Activated gamma-delta T cell (primary cell): ENCODE measurements around the gene SOCS6.
A peak's percentile ranks its signal among the peaks of the same experiment; 100 is the strongest.

Source experiments
- DNase-seq: peaks from one replicate; lab custom pipeline; 2025; lab: John Stamatoyannopoulos, UW

SOCS6 gene

DNA sequence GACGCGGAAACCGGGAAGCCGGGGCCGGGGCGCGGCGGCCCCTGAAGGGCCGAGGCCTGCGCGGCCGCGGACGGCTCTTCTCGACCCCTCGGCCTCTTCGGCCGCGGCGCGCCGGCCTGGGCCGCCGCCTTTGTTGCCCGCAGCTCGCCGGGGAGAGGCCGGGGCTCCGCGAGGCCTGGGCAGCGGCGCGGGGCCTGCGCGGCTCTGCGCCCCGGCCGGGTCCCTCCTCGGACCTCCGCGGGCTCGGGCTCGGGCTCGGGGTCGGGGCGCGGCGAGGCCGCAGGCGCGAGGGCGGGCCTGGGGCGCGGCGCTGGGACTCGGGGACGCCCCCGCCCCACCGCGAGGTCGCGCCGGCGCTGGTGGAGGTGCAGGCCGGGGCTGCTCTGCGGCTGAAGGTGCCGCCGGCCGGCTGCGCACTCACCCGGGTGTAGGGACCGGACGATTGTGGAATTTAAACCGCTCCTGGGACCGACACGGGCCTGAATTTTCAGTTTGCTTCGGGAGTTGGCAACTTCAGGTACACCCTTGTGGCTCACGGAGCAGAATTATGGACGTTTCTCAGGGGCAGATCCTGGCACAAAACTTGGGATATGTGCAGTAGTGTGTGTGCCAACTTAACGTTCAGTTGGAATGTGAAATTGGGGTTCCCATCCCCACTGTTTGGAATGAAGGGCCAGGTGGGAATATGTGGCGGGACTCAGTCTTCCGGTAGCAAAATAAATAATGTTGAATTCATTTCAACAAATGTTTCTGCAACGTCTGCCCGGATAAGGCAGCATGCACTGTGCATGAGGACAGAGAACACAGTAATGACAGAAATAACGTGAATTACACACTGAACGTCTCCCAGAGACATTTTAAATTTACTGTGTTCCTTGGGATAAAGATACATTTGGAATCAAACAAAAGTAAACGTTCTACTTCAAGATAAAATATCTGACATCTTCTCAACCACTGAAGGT lies 787 bp downstream of the SOCS6 start:
- peak; percentile 14 for DNase-seq

DNA sequence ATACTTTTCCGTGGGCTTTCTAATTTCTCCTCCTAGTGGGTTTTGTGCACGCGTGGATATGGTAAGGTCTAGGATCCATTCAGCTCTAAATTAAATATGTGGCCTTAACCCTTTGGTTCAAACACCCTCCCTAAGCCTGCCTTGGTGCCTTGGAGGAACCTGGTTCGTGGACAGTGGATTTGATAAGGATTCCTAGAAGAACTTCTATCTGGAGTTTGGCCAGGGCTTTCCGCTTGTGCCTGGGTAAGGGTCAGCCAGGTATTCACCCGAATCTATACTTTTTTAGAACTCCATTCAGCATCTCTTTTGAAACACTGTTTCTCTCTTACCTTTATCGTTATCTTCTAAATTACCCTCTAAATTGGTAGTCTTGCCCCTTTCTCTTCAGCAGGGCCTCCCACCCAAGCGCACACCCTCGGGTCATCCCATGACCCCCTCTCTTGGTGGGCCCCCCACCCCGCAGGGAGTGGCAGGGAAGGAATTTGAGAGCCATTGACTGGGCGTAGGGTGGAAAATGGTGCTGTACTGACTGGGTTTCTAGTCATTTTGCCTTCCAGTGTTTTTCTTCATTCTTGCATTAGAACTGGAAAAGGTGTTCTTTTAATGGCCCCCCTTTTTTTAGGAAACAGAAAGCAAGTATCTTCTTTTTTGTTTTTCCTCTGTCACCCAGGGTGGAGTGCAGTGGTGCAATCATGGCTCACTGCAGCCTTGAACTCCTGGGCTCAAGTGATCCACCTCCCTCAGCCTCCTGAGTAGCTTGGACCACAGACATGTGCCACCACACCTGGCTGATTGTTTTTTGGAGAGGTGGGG lies 1.8 kb downstream of the SOCS6 start:
- no peak for DNase-seq

DNA sequence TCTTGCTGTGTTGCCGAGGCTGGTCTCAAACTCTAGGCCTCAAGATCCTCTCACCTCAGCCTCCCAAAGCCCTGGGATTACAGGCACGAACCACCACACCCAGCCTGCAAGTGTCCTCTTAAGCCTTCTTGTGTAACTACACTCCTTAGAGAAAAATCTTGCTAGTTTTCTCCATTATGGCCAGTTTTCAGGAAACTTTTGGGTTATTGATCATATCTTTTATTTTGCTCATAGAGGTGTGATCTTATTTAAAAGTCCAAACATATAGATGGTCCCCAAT lies 2.4 kb downstream of the SOCS6 start:
- DNase-seq: no peak

DNA sequence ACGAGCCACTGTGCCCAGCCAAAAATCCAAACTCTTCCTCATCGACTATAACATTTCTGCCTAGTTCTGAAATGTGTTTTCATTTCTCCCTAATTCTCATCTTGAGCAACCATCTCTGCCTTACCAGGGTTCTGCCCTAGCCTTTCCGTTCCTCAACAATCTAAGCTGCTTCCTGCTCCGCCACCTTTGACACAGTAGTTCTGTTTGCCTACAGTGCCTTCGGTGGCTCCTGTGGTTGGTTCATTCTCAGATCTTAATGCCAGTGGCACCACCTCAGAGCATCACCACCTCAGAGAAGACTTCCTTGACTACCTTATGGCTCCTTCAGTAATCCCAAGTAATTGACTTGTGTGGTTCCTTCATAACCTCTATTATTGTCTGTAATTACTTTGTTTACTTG lies 3.8 kb downstream of the SOCS6 start:
- DNase-seq: no peak

DNA sequence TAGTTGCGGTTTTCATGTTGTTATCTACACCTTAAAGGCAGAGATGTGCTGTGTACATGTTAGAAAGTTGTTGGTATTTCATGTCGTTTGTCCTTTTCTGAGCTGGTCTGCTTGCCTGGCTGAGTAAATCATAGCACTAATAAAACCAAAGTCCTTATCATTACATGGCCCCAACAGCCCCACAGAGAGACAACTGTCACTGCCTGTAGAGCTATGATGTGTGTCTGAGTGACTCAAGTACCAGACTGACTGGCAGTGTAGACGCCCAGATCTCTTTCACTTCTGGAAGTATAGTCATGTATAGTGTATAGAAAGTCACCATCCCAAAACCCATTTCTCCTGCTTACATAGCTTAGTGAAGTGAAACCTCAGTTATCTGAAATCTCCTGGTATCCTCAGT lies 4.3 kb downstream of the SOCS6 start:
- DNase-seq: no peak

DNA sequence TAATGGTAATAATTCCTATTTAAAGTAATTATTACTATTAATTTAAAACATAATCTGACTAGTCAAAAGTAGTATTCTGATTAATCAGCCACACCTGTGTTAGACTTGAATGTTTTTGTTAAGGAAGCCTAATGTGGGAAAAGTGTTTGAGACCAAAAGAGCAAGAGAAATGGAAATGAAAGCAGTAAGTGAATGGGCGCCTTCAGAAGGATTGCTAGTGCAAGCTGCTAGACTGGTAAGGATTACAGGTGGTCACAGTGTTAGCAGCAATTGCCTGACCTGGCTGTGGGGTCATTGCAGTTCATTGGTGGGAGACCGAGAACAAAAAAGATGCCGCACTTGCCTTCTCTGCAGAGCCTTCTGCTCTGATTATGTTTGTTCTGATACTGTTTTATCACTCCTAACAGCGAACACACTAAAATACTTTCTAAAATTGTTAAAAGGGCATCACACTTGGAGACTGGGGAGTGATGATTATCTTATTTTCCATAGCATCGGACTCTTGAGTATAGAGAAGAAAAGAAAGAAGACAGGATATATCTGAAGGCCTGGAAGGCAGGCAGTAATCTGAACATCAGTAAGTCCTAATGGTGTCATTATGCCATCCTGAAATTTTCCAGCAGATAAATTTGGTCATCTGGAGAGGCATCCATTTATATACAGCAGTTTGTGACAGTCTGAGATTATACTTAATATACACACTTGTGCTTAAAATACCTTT lies 5.8 kb downstream of the SOCS6 start:
- DNase-seq: no peak

DNA sequence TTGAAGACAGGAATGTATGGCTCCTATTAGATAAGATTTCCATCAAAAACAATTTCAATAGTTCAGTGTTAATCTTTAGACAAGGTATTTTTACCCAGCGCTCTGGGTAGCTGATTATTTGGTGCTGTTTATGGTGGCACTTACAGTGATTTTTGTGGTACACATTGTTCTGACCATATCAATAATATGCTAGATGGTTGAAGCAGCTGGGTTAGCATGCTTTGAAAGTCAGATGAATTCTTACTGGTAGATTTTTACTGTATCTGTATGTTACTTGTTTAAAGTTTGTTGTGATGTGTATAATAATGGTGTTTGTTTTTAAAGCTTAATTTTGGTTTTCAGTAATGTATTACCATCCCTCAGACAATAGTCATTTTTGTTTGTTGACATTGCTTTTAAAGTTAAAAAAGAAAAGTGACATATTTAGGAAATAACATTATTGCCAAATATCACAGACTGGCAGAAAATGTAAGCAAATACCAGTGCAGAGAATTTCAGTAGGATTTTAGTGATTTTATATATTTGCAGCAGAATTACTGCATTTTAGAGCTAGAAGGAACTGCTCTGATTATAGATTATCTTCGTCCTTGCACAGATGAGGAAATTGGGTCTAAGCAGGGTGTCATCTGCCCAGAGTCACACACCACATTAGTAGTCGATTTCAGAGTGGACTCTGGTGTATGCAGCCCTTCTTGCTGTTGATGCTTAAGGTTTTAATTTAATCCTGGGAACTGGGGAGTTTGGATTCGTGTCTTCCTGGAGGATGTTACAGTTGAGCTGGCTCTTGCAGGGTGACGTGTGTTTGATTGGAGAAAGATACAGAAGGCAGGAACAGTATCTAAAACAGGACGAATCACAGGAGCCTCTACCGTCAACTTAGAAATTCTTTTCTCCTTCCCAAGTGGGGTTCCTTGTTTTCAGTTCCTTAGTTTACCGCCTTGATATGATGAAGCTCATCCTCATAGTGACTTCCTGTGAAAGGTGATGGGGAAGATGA lies 6.6 kb downstream of the SOCS6 start:
- no peak for DNase-seq

DNA sequence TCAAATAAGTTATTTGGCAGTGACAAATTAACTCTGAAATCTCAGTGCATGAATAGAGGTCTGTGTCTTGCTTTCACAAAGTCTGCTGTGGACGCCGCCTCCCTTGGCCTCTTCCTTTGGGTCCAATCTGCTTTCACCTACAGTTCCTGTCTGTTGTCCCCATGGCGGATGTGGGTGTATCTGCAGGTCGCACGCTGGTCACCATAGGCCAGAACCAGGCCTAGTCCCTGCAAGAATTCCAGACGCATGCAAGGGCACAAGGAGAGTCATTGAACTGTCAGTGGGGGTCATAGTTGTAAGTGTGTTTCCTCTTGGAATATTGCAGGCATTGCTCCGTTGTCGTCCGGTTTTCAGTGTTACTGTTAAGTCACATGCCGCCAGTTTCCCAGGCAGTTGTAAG lies 7.4 kb downstream of the SOCS6 start:
- DNase-seq: no peak

DNA sequence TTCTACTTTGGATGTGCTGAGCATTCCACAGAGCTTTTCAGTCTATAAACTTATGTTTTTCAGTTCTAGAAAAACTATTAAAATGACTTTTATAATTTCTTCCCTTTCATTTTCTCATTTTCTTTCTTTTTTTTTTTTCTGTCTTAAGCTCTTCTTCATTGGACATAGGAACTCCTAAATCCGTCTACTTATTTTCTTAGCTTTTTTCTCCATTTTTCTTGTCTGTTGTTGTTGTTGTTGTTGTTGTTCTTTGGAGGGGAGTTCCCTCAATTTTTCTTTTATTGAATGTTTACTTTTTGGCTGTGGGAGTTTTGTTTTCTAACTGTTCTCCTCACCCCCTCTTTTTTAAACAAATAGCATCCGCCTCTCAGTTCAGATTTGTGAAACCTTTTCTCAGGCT lies 7.9 kb downstream of the SOCS6 start:
- no peak for DNase-seq

DNA sequence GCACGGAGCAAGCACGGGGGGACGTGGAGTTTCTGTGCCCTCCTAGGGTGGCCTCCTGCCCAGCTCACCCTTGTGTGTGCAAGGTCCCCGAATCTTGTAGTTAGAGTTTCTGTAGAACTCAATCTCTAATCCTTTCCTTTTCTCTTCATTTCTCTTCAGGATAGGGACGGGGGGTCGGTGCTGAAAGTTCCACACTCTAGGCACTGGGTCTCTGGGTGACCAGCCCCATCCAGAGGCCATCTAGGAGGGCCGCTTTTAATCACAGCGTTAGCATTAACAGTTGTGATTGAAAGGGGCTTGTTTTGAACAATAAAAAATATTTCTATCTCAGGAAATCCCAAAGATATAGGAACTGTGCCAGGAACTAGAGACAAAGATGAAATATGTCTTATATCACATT lies 10.5 kb downstream of the SOCS6 start:
- no peak for DNase-seq

DNA sequence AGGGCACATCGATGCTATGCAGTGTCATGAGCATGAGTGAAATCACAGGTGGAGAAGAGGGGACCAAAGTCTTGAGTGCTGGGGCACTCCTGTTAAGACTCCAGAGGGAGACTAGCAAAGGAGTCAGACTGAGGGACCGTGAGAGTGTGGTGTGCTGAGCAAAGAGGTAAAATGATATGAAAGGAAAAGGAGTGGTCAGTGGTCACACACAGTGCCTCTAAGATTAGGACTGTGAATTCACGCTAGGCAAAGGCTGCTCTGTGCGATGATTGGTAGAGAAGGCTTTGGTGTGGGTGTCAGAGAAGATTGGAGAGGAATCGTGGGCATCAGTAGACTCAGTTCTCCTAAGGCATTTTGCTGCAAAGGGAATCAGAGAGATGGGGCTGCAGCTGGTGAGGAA lies 12.8 kb downstream of the SOCS6 start:
- no peak for DNase-seq

DNA sequence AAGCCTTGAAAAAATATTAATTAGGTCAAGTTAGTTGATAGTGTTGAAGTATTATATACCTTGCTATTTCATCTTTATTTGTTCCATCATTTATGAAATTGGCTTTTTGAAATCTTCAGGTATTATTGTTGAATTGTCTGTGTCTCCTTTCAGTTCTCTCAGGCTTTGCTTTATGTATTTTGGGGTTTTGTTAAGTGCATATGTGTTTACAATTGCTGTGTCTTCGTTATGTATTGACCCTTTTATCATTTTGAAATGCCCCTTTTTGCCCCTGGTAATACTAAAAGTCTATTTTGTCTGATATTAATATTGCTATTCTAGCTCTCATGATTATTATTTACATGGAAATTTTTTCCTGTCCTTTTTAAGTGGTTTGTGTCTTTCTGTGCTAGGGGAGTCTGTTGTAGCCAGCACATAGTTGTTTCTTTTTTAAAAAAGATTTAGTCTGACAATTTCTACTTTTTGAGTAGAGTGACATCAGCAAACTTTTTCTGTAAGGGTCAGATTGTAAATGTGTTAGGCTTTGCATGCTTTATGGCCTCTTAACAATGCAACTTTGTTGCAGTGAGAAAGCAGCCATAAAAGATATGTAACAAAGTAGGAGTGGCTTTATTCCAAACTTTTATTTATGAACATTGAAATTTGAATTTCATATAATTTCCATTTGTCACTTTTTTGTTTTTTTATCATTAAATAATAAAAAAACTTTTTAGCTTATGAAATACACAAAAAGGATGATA lies 19.9 kb downstream of the SOCS6 start:
- DNase-seq: no peak

DNA sequence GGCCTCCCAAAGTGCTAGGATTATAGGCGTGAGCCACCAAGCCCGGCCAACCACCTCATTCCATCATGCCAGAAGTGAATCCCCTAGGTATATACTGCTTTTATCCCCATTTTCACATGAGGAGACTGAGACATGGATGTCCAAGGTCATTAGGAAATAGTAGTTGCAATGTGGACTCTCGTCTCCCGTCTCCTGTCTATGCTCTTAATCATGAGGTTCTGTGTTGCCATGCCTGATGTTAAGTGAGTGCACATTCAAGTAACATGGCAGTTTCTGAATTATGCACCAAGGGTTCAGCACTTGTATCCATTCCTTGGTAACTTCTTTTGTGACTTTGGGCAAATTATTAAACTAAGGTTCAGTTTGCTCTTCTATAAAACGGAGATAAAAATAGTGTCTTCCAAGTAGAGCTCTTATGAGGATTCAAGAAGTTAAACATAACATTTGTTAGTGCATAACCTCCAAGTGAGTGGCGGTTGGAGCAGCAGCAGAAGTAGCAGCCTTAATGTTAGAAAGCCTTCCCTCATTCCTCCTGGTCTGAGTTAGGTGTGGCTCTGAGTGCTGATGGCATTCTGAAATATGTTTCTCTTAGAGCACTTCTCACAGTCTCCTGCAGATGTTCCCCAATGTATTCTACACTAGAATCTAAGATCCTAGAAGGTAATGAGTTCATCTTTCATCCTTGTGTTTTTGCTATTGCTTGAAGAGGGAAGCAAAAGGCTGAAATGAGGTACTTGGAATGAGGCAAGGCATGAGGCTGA lies 21.9 kb downstream of the SOCS6 start:
- no peak for DNase-seq

DNA sequence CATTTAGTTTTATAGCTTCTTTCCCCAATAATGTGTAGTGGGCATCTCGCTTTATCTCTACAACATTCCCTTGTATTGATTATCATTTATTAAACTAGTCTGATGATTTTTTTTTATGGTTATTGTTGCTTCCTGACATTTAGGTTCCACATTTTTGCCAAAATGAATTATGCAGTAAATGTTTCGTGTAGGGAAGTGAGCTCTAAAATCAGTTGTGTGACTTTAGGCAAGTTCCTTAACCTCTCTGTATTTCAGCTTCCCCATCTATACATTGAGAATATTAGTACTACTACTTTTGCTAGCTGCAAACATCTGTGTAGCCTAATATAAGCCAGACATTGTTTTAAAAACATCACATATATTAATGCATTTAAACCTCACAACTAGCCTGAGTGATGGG lies 22.9 kb downstream of the SOCS6 start:
- DNase-seq: no peak

DNA sequence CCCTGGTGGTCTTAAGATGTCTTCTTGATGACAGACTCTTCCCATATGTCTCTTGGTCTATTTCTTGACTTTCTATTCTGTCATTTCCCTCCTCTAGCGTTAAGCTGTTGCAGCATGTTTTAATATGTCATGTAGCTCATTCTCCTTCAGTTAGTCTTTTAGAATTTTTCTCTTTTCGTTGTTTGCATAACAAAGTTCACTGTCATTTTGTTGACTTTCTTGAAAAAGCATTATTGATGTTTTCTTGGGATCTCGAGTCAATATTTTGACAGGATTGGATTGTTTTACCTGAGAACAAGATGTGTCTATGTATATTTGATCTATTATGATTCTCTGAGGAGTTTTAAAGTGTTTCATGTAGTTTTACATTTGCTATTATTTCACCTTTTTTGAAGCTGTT lies 24.8 kb downstream of the SOCS6 start:
- DNase-seq: no peak

DNA sequence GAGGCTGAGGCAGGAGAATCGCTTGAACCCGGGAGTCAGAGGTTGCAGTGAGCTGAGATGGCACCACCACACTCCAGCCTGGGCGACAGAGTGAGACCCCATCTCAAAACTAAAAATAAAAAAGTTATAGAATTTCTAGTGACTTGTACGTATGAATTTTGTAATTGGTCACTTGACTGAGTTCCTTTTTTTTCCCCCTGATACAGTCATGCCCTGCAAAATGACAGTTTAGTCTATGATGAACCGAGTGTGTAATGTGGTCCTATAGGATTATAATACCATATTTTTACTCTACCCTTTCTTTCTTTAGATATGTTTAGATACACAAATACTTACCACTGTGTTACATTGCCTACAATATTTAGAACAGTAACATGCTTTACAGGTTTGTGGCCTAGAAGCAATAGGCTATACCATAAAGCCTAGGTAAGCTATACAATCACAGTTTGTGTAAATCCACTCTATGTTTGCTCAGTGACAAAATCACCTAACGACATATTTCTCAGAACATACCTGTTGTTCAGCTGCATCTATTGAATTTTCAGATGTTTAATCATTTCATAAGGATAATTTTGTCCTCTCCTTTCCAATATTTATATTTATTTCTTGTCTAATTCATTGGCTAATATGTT lies 25.4 kb downstream of the SOCS6 start:
- no peak for DNase-seq

DNA sequence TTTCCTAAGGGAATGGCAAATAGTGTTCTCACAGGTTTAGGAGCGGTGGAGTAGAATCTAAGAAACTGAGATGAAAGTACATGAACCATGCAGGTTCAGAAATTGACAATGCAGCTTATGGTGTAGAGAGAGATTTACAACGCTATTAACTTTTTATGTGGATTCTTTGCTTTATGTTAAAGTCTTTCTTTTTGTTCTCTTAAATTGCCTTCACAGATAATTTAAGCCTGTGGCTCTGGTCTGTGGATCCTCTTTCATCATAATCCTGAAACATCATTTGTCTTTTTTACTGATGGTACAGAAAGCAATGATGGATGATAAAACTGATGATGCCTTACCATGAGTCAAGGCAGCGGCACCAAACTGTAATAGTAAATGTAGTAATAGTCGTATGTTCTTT lies 30.3 kb downstream of the SOCS6 start:
- no peak for DNase-seq

DNA sequence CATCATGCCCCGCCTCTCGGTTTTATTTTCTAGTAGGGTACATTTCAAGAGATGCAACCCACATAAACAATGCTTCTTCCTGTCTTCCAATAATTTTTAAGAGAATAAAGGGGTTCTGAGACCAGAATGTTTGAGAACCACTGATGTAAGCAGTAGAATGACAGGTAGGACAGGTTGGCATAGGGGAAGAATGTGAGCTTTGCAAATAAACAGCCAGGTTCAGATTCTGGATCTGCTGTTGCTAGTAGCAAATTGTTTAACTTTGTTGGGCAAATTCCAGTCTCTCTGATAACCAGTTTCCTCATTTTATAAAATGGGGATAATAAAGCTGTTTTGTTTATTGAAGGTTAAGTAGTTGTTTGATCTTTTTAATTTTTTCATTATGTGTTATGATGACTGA lies 32.8 kb downstream of the SOCS6 start:
- no peak for DNase-seq

DNA sequence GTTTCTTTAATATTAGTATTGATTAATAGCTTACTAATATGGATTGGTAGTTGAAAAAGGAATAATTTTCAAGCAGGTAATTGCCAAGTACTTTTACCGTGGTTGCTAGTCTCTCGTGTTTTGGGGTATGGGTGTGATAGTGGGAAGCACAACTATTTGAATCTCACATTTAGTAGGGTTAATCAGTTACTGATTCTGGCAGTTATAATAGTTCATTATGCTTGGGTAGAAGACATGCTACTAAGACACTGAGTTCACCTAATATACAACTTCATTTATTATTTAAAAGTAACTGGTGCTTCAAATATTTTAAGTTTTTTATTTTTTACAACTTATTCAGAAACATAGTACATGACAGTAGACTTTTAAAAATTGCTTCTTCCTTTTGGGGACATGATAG lies 33.5 kb downstream of the SOCS6 start:
- DNase-seq: no peak

DNA sequence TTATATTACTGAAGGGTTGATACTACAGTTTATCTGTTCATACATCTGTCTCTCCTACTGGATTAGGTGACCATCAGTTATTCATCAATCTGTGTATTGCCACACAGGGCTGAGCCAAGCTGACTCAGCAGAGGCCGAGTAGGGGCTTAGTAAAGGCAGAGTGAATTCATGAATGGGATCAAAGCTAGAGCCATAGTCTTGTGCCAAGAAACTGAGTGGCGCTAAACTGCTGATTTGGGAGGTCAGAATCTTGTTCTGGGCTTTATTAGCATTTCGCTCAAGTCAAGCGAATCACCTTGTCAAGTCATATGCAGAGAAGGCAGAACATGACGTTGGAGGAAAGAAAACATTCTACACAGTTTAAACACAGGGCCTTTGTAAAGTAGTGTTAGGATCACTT lies 34.1 kb downstream of the SOCS6 start:
- no peak for DNase-seq
